Left ventricle myocardium inferior (tissue), 1 donor: Measurements from ENCODE around the gene DNAH11. TPM values are rescaled to one million over a fixed set of nuclear protein-coding genes. Genes with fewer than 3 reads are reported as not detected.

Source experiments
- DNase-seq: peaks from one replicate; pipeline ENCODE4 v3.0.0-alpha.2; 2020
- H3K27ac ChIP-seq: fragments of 200-600 bp; replicated peaks from 2 replicates; pipeline ENCODE4 v1.8.0; 2021
- H3K27me3 ChIP-seq: fragments of 200-600 bp; 2 replicates; pipeline ENCODE4 v1.8.0; 2021; ENCODE audit warnings: low read depth
- H3K36me3 ChIP-seq: fragments of 200-600 bp; 2 replicates; pipeline ENCODE4 v1.8.0; 2021
- H3K4me1 ChIP-seq: fragments of 200-600 bp; 2 replicates; pipeline ENCODE4 v1.8.0; 2021
- H3K4me3 ChIP-seq: fragments of 200-600 bp; 2 replicates; pipeline ENCODE4 v1.8.0; 2021; ENCODE audit warnings: mild to moderate bottlenecking, moderate library complexity
- H3K9me3 ChIP-seq: fragments of 200-600 bp; replicated peaks from 2 replicates; pipeline ENCODE4 v1.8.0; 2021
- intact Hi-C: fragments of 100-400 bp; cut with micrococcal nuclease; formaldehyde crosslinking; loops from one replicate; pipeline ENCODE4 v1.11.0; 2022
- total RNA-seq: library from RNA; stranded (reverse); fragmentation: NEBNext Ultra II Directional; extraction: Animal tissue kit (Norgen Biotek cat#: 25700); gene quantifications from one replicate; pipeline ENCODE4 v1.2.1, GENCODE V29; 2021
- TF ChIP-seq, protein P1 (sequence below): fragments of 200-600 bp; IDR thresholded peaks from 2 replicates; pipeline ENCODE4 v1.8.0; 2021; ENCODE audit warnings: antibody characterized with exemption, mild to moderate bottlenecking, borderline replicate concordance
- donor health status: DM: no; HTN: yes; CAD: no; lungs with severe emphysema.

Gene DNAH11
- total RNA-seq, 1 donor from 2014 or later = 0.74 TPM

DNA sequence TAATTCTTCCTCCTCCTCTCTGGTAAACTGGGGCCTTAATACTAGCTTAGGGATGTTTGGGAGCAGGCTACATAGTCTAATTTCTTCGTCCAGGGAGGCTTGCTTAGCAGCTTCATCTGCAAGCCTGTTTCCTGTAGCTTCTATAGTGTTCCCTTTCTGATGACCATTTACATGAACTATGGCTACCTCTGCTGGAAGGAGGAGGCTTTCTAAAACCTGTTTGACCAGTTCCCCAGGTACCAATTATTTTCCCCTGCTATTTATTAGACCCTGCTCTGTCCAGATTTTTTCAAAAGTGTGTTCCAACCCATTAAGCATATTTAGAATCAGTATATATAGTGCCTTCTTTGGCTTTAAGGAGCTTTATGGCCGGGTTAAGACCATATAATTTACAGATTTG lies 38.8 kb upstream of the DNAH11 start:
- Histone ChIP-seq H3K27me3 (no peaks in the 10 kb centered on the region), H3K4me3 (no peak overlapping the region), H3K4me1 (no peaks in the 10 kb centered on the region), H3K27ac (no peak overlapping the region), H3K36me3 (peaks cover 5% of the 10 kb centered on the region), H3K9me3 (peaks cover 5% of the 10 kb centered on the region)
- no peak for DNase-seq
- intact Hi-C loops = loop anchor here (10.0 kb wide), 1 partner anchor 249 kb away; no protein-coding TSS in a partner anchor
- TF ChIP-seq, protein P1, sequence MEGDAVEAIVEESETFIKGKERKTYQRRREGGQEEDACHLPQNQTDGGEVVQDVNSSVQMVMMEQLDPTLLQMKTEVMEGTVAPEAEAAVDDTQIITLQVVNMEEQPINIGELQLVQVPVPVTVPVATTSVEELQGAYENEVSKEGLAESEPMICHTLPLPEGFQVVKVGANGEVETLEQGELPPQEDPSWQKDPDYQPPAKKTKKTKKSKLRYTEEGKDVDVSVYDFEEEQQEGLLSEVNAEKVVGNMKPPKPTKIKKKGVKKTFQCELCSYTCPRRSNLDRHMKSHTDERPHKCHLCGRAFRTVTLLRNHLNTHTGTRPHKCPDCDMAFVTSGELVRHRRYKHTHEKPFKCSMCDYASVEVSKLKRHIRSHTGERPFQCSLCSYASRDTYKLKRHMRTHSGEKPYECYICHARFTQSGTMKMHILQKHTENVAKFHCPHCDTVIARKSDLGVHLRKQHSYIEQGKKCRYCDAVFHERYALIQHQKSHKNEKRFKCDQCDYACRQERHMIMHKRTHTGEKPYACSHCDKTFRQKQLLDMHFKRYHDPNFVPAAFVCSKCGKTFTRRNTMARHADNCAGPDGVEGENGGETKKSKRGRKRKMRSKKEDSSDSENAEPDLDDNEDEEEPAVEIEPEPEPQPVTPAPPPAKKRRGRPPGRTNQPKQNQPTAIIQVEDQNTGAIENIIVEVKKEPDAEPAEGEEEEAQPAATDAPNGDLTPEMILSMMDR = no peak

DNA sequence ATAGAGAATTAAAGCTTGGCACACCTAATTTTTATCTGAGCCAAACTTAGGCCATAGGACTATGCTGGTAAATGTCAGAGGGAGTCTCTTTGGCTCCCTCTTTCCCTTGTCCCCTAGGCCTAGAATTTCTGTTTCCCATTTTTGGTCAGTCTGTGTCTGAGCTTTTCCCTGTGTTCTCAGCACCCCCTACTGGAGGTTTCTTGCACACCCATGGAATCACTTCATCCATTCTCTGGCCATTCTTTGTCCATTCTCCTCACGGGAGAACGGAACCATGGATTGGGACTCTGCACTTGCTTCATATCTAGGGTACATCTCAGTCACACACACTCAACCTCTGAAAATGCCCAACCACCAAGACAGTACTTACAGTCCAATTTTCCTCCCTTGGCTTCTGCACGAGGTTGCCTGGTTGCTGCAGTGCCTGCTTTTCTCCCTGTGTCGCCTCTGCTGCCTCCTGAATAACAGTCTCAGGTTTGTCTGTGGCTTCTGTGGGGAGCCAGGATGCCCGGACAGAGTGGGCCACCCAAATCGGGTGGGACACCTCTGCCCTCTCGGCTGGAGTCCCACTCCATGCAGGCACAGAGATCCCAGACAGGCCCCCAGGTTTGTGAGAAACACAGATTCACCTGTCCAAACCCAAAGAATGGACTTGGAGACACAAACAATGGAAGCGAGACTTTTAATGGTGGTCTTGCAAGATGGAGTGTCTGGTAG lies 35.1 kb upstream of the DNAH11 start:
- no peaks in the 10 kb centered on the region for H3K4me1 ChIP-seq
- intact Hi-C loops = loop anchor here (10.0 kb wide), 1 partner anchor 253 kb away; no protein-coding TSS in a partner anchor
- DNase-seq = no peak
- H3K4me3 ChIP-seq = no peak overlapping the region
- TF ChIP-seq, protein P1 = peak; percentile 81
- H3K27ac ChIP-seq = no peak overlapping the region
- H3K27me3 ChIP-seq = no peaks in the 10 kb centered on the region
- H3K36me3 ChIP-seq = peaks cover 27% of the 10 kb centered on the region
- peaks cover 9% of the 10 kb centered on the region for H3K9me3 ChIP-seq

DNA sequence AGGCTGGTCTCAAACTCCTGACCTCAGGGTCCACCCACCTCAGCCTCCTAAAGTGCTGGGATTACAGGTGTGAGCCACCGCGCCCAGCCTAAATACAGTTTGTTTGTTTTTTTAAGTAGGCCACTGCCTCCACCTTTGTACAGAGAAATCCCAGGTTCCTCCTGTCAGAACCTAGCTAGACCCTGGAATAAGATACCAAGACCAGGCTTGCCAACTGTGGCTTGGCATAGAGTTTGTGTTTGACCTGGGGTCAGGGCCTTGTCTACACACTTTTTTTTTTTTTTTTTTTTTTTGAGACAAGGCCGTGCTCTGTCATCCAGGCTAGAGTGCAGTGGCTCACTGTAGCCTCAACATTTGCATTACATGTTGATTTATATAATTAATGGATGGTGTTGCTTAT lies 34.3 kb upstream of the DNAH11 start:
- H3K27ac ChIP-seq = no peak overlapping the region
- no peak overlapping the region for H3K4me3 ChIP-seq
- intact Hi-C loops = loop anchor here (10.0 kb wide), 1 partner anchor 254 kb away; no protein-coding TSS in a partner anchor
- peaks cover 9% of the 10 kb centered on the region for H3K9me3 ChIP-seq
- no peak for DNase-seq
- no peaks in the 10 kb centered on the region for H3K4me1 ChIP-seq
- no peaks in the 10 kb centered on the region for H3K27me3 ChIP-seq
- TF ChIP-seq, protein P1 = no peak
- H3K36me3 ChIP-seq = peaks cover 27% of the 10 kb centered on the region

DNA sequence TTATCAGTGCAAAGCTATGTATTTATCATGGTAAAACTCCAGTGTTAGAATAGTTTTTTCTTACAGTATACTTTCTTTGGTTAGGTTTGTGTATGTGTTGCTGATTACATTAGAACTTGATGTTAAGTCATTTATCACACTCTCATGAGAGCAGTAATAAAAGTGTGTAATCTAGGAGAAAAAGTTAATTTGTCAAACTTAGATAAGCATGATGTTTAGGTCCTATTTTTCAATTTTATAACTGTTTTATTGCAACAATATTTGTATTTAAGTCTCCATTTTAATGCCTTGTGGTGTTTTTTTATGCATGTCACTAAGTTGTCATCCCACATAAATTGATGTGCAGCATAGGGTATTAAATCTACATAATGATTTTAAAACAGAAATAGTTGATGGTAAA lies 28.8 kb upstream of the DNAH11 start:
- Histone ChIP-seq H3K27me3 (no peaks in the 10 kb centered on the region), H3K27ac (no peak overlapping the region), H3K4me1 (no peaks in the 10 kb centered on the region), H3K36me3 (peaks cover 22% of the 10 kb centered on the region), H3K9me3 (peaks cover 4% of the 10 kb centered on the region), H3K4me3 (no peak overlapping the region)
- TF ChIP-seq, protein P1 = no peak
- DNase-seq = no peak
- intact Hi-C loops = no loop called here

DNA sequence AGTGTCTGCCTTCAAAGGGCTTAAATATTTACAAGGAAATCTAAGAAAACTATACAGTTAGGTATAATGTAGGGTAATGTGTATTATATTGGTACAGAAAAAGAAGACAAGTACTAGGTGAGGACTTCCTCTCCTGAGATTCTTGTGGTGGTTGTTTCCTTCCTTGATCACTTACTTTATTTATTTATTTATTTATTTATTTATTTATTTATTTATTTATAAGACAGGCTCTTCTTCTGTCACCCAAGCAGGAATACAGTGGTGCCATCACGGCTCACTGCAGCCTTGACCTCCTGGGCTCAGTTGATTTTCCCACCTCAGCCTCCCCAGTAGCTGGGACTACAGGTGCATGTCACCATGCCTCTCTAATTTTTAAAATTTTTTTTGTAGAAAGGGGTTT lies 18.2 kb upstream of the DNAH11 start:
- intact Hi-C loops = no loop called here
- Histone ChIP-seq H3K27ac (no peak overlapping the region), H3K9me3 (peaks cover 4% of the 10 kb centered on the region), H3K27me3 (no peaks in the 10 kb centered on the region), H3K36me3 (no peaks in the 10 kb centered on the region), H3K4me3 (no peak overlapping the region), H3K4me1 (no peaks in the 10 kb centered on the region)
- TF ChIP-seq, protein P1 = no peak
- DNase-seq = no peak
